Measurements from ENCODE around the gene ZBTB38.

DNA sequence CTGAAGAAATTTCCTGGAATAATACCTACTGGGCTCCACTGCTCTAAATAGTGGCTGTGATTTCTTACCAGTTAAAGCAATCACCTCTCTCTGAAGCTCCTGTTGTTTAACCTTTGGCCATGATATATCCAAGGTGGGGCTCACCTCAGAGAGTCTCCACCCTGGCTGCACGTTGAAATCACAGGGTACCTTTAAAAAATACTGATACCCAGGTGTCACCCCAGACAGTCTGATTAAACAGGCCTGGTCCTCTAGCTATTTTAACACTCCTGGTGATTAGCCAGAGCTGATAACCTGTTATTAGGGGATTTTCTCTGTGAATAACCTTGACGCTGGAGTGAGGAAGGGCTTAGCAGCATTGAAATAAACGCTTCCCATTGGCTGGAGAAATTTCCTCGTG, 22.3 kb upstream of the ZBTB38 start:
- TF ChIP-seq CTCF (IDR thresholded peaks at IDR 0.05; ENCODE audit: extremely low read depth in 1 of 2, insufficient read depth in 1 of 2, low read depth in 1 of 2, low read length in 2 of 2) = no peak
- TF ChIP-seq FOS (IDR thresholded peaks at IDR 0.05; ENCODE audit: borderline replicate concordance, insufficient read depth, low read length) = no peak
- TF ChIP-seq POLR2AphosphoS5 (IDR thresholded peaks at IDR 0.05; ENCODE audit: insufficient read depth, low read depth, low read length) = no peak

Data from endothelial cell of umbilical vein (primary cell).